ENCODE measurements around the gene PDZK1IP1.
A peak's percentile ranks its signal among the peaks of the same experiment; 100 is the strongest.
"Not testable (repeated sequence)": the region's sequence is repeated elsewhere in the genome, so short reads cannot be mapped to it uniquely, and the experiment has no call there.

PDZK1IP1 gene

GRCh38 chr1:47180603-47181094 is 9.2 kb downstream of the PDZK1IP1 start:
- no peak for DNase-seq

GRCh38 chr1:47179988-47180563 is 9.8 kb downstream of the PDZK1IP1 start:
- DNase-seq = no peak

GRCh38 chr1:47179017-47179987 is 10.5 kb downstream of the PDZK1IP1 start:
- DNase-seq = peak; percentile 51 to 71

- no peak for DNase-seq
These were observed 11.2 kb downstream of the PDZK1IP1 start for GRCh38 chr1:47178654-47179016.

- no peak for DNase-seq
These were observed 11.8 kb downstream of the PDZK1IP1 start for GRCh38 chr1:47178020-47178419.

- peak in 1 of 2 donors; percentile 63 for DNase-seq
These were observed 14.5 kb downstream of the PDZK1IP1 start for GRCh38 chr1:47175227-47175934.

GRCh38 chr1:47174656-47175020 is 15.2 kb downstream of the PDZK1IP1 start:
- DNase-seq = no peak

GRCh38 chr1:47172782-47173181 is 17.1 kb downstream of the PDZK1IP1 start:
- DNase-seq = no peak

- DNase-seq = no peak
These were observed 25.3 kb downstream of the PDZK1IP1 start for GRCh38 chr1:47164552-47164951.

- DNase-seq = no peak
These were observed 28.4 kb downstream of the PDZK1IP1 start for GRCh38 chr1:47161298-47162040.

GRCh38 chr1:47160716-47161115 is 29.1 kb downstream of the PDZK1IP1 start:
- DNase-seq = no peak

- not testable (repeated sequence) for DNase-seq
These were observed 31.9 kb downstream of the PDZK1IP1 start for GRCh38 chr1:47157957-47158356.

GRCh38 chr1:47156457-47156856 is 33.4 kb downstream of the PDZK1IP1 start:
- not testable (repeated sequence) for DNase-seq

GRCh38 chr1:47149162-47149561 is 40.7 kb downstream of the PDZK1IP1 start:
- not testable (repeated sequence) for DNase-seq

GRCh38 chr1:47147047-47147785 is 42.6 kb downstream of the PDZK1IP1 start:
- no peak for DNase-seq

GRCh38 chr1:47146495-47146894 is 43.3 kb downstream of the PDZK1IP1 start:
- not testable (repeated sequence) for DNase-seq

GRCh38 chr1:47143654-47144053 is 46.2 kb downstream of the PDZK1IP1 start:
- DNase-seq = not testable (repeated sequence)

- DNase-seq = not testable (repeated sequence)
These were observed 49.5 kb downstream of the PDZK1IP1 start for GRCh38 chr1:47140358-47140757.

GRCh38 chr1:47137925-47138615 is 51.8 kb downstream of the PDZK1IP1 start:
- no peak for DNase-seq

- DNase-seq = no peak
These were observed 52.6 kb downstream of the PDZK1IP1 start, which contains the start of gene CYP4A22 for GRCh38 chr1:47137198-47137597. Gene CYP4A22 (plus strand): TSS chr1:47137441. CDS start chr1:47137486, 45 bp downstream.

Data from bone marrow (tissue), 2 donors.